ENCODE results near the gene ARHGAP10. TPM values are rescaled to one million over a fixed set of nuclear protein-coding genes. Genes with fewer than 3 reads are reported as not detected.

Gene ARHGAP10
- polyA plus RNA-seq, 1 donor = 39.4 TPM

DNA sequence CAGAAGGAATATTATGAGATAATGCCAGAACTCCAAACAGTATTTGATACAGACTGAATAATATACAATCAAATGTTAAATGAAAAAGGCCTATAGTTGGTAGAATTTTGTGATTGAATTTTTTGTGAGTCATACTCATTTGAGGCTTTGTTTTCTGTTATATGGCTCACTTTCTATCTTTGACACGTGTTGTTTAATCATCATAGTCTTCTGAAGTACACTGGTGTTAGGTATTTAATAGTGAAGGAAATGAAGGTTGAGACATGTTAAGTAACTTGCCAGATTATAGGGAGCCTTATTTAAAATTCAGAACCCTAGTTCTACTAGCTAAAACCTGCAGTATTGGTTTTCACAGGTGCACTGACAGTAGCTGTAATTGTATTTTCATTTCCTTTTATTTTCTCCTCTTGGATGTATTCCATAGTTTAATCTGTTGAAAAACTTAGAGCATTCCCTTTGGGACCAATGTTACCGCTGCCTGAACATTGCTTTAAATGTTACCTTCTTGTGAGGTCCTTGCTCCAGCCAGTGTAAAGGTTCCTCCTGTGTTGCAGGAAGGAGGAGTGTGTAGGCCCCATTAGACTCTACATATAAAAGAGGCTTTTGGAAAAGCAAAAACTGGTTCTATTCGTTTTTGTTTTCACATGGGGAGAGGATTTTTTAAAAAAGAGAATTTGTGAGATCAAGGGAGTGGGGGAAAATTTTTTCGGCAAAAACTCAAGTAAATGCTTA is 224.1 kb downstream of the ARHGAP10 start:
- no peak for DNase-seq

DNA sequence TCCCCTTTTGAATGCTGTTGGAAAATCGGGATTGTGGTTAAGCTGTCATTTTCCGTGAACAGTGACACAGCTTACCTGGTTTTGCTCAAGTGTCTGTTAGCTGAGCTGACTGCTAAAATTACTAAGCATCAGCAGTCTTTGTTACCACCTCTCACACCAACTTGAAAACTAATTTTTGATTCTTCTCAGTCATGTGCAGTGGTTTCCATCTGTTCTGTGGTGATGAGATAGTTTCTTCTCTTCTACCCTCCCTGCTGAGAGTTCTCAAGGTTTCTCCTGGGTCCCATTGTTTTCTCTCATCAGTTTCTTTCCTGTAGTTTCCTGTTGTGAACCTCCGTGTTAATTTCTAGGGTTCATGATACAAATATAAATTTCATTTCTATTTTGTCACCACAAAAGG is 225.6 kb downstream of the ARHGAP10 start:
- DNase-seq = no peak

DNA sequence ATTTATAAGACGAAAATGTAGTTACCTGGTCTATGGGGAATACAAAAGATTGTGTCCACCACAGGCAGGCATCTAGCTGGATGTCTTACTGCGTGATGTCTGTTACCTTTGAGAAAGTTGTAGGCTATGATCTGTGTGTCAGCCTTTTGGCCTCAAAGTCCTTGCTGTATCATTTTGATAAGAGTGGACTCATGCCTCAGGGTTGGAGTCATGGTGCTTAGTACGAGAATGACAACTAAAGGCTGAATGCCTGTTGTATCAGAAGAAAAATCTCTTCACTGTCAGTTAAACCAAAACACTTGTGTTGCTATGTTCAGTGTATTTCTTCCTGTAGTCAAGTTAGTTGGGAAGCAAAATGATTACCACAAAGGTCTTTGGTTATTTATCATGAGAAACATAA is 226.2 kb downstream of the ARHGAP10 start:
- no peak for DNase-seq

DNA sequence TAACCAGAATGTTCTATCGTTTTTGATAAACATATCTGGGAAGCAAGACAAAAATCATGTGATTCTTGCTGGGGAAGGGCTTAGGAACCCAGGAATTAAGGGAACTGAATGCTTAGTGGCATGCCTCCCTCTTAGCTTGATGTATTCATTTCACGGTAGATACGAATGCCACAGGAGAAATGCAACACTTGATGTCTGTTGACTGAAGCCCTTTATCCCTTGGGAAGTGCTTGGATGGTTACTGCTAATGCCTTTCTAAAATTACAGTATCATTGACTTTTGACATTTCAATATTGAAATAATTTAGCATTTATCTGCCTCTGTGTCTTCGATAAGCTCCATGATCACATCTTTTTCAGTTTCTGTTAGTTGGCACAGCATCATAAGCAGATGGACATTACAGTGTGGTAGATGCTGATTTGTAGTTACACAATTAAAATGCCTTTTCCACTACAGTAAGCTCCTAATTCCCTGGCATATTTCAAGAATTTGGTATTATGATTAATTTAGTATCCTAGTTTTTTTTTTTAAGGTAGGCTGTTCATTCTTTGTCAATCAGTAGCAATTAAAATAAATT is 226.7 kb downstream of the ARHGAP10 start:
- DNase-seq = no peak

DNA sequence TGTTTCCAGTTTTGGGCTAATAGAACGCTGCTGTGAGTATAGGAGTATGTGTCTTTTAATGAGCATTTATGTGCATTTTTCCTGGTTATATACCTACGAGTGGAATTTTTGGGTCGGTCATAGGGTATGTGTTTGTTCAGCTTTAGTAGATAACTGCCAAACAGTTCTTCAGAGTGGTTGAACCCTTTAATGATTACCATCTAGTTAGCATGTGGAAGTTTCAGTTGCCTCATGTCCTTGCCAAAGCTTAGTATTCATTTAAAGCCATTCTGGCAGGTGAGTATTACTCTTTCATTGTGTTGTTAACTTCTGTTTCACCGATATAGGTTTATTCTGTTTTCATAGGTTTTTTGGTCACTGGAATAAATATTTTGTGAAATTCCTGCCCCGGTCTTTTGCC is 229.1 kb downstream of the ARHGAP10 start:
- DNase-seq = no peak

DNA sequence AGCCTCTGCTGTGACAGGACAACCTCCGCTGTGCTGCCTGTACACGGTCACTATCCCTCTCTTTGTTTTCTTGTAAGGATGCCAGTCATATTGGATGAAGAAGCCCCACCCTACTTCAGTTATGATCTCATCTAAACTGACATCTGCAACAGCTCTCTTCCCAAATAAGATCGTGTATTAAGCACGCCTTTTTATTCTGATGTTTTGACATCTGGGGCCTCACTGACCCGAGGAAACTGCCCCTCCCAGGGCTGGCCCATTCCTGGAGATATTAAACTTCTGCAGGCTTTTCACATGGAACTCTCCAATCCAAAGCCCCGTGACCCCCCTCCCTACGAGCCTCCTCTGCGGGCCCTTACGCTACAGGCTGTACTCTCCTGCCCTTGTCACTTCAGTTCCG is 232.0 kb downstream of the ARHGAP10 start:
- no peak for DNase-seq

DNA sequence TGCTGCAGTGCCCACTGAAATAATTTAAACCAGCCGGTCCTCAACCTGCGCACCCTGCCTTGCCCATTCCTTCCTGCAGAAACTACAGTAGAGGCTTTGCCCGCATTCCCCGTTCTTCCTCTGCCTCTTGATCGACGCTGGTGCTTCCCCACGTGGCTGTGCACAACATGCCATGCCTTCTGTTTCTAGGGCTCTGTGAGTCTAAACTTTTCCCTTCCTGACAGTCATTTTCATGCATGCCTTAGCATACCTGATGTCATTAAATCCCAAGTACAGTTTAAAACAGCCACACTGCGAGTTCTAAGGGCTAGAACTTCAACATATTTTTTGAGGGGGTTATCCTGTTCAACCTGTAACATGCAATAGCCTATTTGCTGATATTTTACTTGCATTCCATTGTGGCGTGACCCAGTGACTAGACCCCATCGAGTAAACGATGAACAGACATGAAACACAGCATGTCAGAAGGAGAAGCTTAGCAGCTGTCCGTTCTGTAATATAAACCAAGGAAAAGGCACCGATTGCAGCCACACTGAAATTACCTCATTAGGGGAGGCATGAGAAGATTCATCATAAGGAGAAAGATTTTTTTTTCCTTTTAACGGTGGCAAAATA is 232.5 kb downstream of the ARHGAP10 start:
- DNase-seq = no peak

DNA sequence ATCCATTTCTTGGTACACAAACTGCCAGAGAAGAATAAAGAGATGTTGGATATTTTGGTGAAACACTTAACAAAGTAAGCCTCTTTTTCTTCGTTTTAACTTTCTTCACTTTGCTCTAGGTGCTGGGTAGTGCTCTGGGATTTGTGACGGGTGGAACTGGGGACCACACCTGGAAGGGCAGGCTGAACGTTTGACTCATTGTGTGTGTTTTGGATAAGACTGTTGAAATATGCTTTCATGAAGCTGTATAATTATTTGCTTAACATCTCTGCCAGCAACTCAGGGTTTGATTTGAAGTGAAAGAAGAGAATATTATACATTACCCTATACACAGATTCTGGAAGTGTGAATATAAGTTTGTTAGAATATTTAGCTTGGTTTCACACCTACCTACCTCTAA is 233.2 kb downstream of the ARHGAP10 start:
- no peak for DNase-seq

DNA sequence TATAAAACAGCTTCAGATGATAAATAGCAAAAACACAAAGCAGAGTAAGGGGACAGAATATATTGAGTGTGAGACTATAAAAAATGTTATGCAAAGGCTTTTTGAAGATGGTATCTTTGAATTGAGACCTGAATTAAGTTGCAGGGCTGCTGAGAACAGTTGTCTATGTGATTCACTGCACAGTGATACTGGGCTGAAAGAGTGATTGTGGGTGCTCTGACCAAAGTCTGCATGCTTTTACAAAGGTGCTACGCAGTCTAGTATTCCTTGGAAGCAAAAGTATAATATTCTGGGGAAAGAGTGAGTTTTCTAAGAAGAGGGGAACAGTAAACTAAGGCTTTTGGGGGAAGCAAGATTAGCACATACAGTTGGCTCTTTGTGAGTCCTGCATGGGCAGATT is 234.0 kb downstream of the ARHGAP10 start:
- no peak for DNase-seq

DNA sequence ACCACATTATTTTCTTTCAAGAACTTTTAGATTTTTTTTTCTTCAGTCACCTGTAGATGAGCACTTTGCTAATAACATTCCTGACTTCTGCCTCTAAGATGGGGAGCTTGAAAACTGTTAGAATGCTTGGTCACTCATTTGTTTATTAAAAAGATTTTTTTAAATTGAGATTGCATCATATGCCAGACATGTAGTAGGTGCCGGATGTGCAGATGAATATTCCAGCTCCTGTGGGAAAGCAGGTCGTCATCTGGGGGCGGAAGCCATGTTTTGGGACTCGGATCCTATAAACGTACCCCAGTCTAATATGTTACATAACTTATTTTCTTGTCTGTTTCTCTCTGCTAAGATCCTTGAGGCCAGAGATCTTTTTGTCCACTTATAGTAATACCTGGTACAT is 236.8 kb downstream of the ARHGAP10 start:
- no peak for DNase-seq

DNA sequence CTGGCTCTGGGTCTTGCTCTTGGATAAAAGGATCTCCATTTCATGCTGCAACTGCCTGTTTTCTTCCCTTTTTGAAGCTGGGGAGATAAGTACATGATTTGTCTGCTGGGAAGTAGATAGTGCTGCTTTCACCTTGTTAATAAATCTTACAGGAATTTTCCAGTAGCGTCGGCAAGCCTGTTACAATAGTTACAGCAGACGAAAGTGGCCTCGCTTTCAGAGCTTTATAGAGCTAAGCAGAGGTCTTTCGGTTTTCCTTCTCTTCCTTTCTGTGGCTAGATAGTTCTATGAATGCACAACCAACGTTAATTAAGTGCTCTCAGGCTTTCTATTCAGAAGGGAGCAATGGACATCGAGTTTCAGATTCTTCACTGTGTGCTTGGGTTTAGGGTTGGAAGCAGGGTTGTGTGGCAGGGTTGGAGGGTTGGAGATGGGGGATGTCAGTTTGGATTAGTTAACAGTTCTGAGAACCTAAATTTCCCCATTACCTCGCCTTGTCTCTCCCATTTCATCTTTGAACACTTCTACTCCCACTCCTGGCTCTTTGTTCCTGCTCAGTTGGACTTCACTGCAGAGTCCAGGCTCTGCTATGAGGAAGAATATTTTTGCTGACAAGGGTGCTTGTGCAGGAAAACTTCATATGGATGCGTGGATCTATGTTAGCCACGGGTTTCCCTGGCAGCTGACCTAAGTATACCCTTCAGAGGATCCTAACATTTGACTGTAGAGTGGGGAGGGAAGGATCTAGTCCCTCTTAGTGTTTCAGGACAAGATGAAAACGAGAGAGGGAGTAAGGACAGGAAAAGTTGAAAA is 237.9 kb downstream of the ARHGAP10 start:
- no peak for DNase-seq

DNA sequence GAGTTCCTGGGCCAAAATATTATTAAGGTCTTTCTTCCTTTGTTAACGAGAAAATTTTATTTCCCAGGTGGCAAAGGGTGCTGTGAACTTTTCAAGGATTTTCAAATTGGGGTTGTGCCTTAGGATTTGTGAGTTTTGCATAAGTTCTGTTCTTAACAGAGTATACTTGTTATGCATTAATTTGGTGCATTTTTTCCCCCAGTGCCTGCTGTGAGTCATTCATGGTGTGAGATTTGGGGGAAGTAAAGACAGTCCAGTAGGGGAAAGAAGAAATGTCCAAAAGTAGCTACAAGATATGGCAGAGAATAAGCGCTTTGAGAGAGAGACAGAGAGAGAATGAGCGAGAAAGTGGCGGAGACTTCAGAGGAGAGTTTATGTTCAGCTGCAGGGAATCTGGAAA is 239.2 kb downstream of the ARHGAP10 start:
- no peak for DNase-seq

DNA sequence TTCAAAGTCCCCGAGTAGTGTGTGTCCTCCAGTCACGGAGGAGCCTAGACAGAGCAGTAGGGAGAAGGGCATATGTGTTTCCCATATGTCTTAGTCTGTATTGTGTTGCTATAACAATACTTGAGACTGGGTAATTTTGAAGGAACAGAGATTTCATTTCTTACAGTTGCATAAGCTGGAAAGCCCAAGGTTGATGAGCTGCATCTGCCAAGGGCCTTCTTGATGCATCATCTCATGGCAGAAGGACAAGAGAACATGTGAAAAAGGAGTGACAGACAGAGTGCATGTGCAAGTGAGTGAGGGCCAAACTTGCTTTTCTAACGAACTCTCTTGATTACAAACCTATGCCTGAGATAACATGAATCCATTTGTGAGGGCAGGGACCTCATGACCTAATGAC is 243.4 kb downstream of the ARHGAP10 start:
- DNase-seq = no peak

DNA sequence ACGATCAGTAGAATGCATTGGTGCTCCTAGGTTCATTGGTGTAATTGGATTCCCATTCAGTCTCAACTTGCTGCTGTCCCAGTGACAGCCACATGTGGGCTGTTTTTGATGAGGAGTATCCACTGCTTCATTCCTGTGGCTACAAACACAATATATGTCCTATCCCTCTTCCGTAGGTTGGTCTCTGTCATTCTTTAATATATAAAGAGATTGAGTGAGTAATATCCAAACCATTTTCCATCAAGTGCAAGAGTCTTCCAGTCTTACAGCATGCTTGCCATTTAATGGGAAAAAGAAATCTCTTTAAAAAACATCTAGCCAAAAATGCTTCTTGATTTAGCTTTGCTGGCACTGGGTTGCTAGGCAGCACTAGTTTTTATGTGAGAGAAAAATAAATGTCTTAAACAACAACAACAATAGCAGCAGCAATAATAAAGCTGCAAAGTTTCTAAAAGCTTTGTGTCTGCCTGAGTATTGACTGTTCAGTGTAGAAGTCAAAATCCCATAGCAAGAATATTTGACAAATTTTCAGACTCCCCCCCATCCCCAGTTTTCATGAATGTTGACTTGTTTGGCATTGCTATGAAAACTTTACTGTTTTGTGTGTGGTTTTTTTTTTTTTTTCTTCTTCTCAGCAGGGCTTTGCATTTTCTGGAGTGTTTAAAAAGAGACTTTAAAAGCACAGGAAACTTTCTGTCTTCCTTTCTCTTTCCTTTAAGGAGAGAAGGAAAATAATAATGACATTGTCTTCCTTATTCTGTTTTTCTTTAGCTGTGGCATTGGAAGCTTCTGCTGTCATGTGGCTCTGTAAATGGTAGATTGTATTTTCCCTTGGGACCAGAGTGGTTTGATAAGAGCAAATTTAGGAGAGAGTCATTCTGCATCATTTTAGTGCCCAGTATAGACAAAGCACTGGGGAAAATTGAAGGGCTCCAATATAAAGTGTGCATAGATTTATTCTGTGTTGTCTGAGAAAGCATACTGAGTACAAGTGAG is 244.3 kb downstream of the ARHGAP10 start:
- DNase-seq = no peak

DNA sequence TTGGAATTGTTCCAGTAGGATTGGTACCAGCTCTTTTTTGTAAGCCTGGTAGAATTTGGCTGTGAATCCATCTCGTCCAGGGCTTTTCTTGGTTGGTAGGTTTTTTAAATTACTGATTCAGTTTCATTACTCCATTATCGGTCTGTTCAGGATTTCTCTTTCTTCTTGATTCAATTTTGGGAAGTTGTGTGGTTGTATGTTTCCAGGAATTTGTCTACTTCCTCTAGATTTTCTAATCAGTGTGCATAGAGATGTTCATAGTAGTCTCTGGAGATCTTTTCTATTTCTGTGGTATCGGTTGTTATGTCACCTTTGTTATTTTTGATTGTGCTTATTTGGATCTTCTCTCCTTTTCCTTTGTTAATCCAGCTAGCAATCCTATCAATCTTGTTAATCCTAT is 248.7 kb downstream of the ARHGAP10 start:
- no peak for DNase-seq

DNA sequence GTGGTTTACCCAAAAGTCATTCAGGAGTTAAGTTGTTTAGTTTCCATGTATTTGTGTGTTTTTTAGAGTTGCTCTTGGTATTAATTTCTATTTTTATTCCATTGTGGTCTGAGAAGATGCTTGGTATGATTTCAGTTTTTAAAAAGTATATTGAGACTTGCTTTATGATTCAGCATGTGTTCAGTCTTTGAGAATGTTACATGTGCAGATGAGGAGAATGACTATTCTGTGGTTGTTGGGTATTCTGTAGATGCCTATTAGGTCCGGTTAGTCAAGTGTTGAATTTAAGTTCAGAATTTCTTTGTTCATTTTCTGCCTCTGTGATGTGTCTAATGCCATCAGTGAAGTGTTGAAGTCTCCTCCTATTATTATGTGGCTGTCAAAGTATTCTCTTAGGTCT is 249.4 kb downstream of the ARHGAP10 start:
- DNase-seq = no peak

DNA sequence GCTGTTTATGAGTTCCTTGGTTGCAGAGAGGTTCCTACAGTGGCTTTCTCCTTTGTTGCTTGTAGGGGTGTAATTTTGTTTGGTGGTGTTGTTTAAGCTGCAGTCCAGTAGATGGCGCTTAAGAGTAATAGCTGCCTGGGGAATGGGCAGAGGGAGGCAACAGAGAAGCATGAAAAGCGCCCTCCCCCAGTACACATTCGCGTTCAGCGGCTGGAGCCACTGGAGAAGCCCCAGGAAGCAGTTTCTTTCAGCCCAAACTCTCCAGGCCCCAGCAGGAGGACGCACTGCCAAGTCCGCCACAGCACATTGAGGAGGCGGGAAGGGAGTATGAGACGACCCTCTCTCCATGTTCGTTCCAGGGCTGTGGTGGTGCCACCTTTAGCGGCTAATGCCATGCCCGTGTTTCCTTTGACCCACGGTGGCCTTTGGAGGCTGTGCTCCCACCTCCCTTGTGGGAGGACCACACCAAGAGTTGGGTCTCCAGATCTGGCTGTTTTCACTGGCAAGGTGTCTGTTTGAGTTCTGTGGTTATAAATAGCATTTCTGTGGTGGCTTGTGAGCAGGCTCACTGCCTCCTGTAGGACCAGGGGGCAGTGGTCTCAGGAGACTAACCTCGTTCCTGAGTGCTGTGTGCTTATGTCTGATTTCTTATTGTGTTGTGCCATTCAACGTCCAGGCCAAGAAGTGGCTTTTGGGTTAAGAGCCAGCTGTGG is 252.3 kb downstream of the ARHGAP10 start:
- DNase-seq = no peak

DNA sequence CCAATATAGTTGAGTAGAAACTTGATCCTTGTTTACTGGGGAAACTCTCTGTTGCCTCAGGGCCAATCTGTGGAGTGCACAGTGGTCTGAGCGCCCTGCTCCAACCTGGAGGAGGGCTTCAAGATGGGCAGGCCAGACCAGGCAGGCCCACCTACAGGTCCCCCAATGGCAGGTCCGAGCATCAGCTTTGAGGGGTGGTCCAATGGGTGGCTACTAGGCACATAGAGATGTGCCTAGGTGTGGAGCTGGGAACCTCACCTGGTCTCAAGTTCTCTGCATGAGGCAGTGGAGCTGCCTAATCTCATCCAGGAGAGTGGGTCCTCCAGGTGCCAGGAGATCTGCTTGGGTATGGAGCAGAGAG is 252.9 kb downstream of the ARHGAP10 start:
- DNase-seq = no peak

DNA sequence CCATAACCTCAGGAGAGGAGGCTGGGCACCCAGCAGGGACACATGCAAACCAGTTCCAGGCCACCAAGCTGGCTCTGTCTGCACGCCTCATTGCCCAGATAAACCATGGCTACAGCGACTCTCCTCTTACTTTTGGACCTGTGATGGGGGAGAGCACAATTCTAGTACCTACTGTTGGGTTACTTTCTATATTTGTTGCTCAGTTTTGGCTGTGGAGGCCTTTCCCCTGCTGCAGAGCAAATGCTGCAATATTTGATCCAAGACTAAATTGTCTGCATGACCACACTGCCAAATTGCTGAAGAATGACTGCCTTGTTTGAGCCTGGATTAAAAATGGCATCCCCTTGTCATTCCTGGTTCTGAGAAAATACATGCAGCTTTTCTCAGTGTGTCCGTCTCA is 253.5 kb downstream of the ARHGAP10 start:
- no peak for DNase-seq

DNA sequence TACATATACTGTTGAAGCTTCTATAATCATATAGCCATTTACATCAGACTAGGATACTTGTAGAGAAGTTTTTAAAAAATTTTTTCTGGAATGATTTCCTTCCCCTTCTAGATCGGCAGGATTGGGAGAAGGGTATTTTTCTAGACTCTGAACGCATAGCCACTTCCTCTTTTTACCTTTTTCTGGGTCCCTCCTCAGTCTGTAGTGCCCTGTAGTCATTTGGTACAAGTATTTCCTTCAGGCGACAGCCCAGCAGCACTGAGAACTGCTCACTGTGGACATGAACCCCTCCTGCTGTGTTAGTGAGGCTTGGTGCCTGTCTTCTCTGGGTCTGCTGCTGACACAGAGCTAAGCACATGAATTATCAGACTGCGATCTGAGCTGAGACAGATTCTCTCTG is 255.4 kb downstream of the ARHGAP10 start:
- DNase-seq = no peak

DNA sequence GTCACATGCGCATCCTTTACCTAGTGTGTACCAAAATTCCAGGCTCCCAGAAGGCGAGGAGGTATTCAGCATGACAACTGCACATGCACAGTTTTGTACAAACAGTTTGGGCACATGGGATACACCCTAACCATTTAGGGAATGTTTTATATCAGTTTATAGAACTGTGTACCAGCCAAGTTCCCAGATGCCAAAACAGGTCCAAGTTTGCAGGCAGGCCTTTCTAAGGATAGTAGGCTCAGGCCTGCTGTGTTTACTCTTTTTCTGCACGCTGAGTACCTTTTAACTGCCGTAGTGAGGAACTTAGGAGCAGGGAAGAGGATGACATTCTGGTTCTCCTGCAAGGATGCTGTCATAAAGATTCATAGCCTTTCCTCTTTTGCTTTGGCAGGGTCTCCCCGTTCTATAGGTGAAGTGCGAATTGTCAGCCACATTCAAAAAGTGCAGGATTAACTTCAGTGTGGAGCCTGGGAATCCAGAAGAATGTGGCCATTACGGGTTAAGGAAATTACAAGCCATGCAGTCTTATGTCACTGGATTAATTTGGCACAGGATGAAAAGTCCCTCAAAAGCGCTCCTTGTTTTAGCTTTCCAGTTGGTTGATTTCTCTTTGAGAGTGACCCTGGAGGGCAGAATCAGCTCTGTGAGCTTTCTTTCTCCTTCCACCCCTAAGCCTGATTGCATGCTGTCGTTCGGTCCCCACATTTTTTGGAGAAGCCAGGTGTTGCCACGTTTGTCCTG is 259.8 kb downstream of the ARHGAP10 start:
- DNase-seq = no peak

Measured in hindlimb muscle (tissue), 1 donor.